PFSK-1 (cell line): ENCODE measurements around the gene RNF157.

Experiments
- FOXP2 ChIP-seq: optimal IDR thresholded peaks from 2 replicates; pipeline ENCODE3; 2011; ENCODE audit warnings: borderline replicate concordance, control low read depth, inconsistent platforms; ENCODE audit not compliant: insufficient read depth; ENCODE audit errors: extremely low read length, extremely low read depth
- POLR2AphosphoS5 ChIP-seq: IDR thresholded peaks from 2 replicates; pipeline ENCODE4 v1.6.1; 2012; ENCODE audit warnings: low read depth, mild to moderate bottlenecking, control low read depth, low read length, moderate library complexity
- REST ChIP-seq, 2 experiments: IDR thresholded peaks; 2 replicates each; pipeline versions ENCODE4 v1.6.1 to v1.8.0; 2011 to 2012; ENCODE audit warnings: low read depth in 2 of 2, low read length in 2 of 2, control low read depth in 1 of 2, inconsistent platforms in 1 of 2, mild to moderate bottlenecking in 1 of 2, moderate library complexity in 1 of 2; ENCODE audit not compliant: insufficient read depth in 1 of 2
- SIN3A ChIP-seq: IDR thresholded peaks from 2 replicates; pipeline ENCODE4 v1.6.1; 2012; ENCODE audit warnings: mild to moderate bottlenecking, low read length, moderate library complexity, borderline replicate concordance; ENCODE audit not compliant: insufficient read depth
- TAF1 ChIP-seq: IDR thresholded peaks from 2 replicates; pipeline ENCODE4 v1.6.1; 2012; ENCODE audit warnings: low read length, control low read depth, borderline replicate concordance; ENCODE audit not compliant: insufficient read depth

The RNF157 gene

GRCh38 chr17:76104140-76104895 lies 136.0 kb downstream of the RNF157 start:
- TF ChIP-seq TAF1, result no peak
- no peak for TF ChIP-seq SIN3A
- TF ChIP-seq POLR2AphosphoS5, result no peak
- no peak for TF ChIP-seq REST (IDR thresholded peaks at IDR 0.05; ENCODE audit: insufficient read depth in 1 of 2, low read depth in 2 of 2, low read length in 2 of 2)
- TF ChIP-seq FOXP2, result no peak

- TF ChIP-seq FOXP2 (no peak), REST (IDR thresholded peaks at IDR 0.05; ENCODE audit: insufficient read depth in 1 of 2, low read depth in 2 of 2, low read length in 2 of 2) (peak; percentile 4 to 33; a peak in 1 of 4 replicates), SIN3A (peak; percentile 67; the same call in 1 of the 2 replicates), TAF1 (peak; percentile 86), POLR2AphosphoS5 (peak; percentile 89)
Measured at GRCh38 chr17:76103274-76104139, 136.8 kb downstream of the RNF157 start, which contains the start of gene EXOC7. EXOC7 (minus strand) TSS chr17:76103787; CDS start chr17:76103692, 95 bp downstream.

GRCh38 chr17:76102944-76103273 lies 137.4 kb downstream of the RNF157 start:
- TF ChIP-seq POLR2AphosphoS5, result no peak

- no peak for TF ChIP-seq FOXP2
- no peak for TF ChIP-seq SIN3A
- no peak for TF ChIP-seq POLR2AphosphoS5
- TF ChIP-seq REST (IDR thresholded peaks at IDR 0.05; ENCODE audit: insufficient read depth in 1 of 2, low read depth in 2 of 2, low read length in 2 of 2), result no peak
- TF ChIP-seq TAF1, result no peak
Measured at GRCh38 chr17:76097716-76098295, 142.5 kb downstream of the RNF157 start.

GRCh38 chr17:76095943-76096342 lies 144.3 kb downstream of the RNF157 start:
- TF ChIP-seq TAF1, result no peak
- TF ChIP-seq FOXP2, result no peak
- TF ChIP-seq REST (IDR thresholded peaks at IDR 0.05; ENCODE audit: insufficient read depth in 1 of 2, low read depth in 2 of 2, low read length in 2 of 2), result no peak
- no peak for TF ChIP-seq SIN3A
- no peak for TF ChIP-seq POLR2AphosphoS5
